ENCODE data around the gene CSPG4.
"Not testable (repeated sequence)": the region's sequence is repeated elsewhere in the genome, so short reads cannot be mapped to it uniquely, and the experiment has no call there.

The CSPG4 gene

DNA sequence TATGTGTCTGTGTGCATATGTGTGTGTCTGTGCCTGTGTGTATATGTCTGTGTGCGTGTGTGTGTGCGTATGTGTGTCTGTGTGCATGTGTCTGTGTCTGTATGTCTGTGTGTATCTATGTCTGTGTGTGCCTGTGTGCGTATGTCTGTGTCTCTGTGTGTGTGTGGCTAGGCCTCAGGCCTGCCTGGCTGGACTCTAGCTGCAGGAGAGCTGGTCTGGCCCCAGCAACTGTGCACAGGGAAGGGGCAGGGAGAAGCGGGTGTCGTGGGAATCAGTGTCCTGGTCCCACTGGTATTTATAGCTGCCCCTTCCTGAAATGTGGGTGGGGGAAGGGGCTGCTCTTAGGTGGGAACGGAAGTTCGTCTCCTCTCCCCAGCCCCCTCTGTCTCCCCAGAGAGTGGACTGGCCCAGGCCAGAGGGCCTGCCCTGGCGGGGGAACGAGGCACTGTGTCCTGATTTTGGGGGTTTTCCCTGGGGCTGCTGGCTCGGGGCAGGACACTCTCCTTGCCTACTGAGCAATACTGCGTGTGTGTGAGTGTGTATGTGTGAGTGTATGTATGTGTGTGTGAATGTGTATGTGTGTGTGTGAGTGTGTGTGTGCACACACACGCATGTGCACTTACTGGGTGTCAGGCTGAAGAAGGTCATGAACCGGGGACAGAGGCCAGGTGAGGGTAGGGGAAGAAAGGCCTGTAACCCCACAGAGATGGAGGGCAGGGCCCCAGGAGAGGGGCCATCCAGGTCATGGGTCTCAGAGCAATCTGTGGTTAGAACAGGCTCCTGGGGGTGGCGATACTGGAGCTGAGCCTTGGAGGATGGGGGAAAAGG is 6.6 kb downstream of the CSPG4 start:
- no peak for DNase-seq (ENCODE audit: low read depth in 2 of 2, low spot score in 1 of 2)

DNA sequence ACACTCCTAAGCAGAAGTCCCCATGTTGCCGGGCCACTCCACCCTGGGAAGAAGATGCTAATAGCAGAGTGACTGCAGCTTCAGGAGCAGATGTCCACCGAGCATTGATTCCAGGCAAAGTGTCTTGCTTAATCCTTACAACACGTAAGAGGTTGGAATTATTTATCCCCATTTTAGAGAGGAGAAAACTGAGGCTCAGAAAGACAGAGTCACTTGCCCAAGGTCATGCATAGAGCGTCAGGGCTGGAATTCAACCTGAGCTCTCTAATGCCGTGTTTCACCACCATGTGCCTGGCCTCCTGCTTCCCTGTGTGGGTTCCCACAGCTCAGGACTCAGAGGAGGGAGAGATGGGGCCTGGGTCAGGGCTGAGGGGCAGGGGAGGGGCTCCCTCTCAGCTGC is 7.3 kb downstream of the CSPG4 start:
- DNase-seq (ENCODE audit: low read depth in 2 of 2, low spot score in 1 of 2) = not testable (repeated sequence)

DNA sequence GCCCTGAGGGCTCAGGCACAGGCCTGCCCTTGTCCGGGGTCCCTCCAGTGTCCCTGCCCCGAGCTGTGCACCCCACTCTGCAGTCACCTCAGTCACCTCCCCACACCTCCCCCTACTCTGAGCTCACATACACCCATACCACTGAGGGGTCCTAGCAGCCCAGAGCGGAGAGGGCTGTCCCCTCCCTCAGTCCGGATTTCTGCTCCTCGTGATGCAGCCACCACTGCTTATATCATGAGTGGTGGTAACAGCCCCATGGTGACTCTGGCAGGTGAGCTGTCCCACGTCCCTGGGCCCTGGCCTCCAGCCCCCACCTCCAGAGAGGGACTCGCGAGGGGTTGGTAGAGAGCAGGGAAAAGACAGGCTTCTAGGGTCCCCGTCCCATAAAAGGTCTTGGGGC is 8.0 kb downstream of the CSPG4 start:
- DNase-seq (ENCODE audit: low read depth in 2 of 2, low spot score in 1 of 2) = no peak

DNA sequence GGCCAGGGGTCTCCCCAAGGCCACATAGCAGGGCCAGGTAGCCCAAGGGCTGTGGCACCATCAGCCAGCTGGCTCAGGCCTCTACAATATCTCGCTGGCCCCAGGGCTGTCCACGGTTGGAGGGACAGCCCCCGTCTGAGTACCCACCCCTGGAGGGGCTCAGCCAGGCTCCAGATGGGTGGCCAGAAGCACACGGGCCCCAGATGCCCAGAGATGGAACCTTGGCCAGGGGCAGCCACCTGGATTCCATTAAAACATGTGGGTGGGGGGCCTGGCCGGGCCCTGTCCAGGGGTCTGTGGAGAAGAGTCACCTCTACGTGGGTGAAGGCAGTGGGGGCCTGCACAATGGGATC is 8.4 kb downstream of the CSPG4 start:
- DNase-seq (ENCODE audit: low read depth in 2 of 2, low spot score in 1 of 2) = no peak

DNA sequence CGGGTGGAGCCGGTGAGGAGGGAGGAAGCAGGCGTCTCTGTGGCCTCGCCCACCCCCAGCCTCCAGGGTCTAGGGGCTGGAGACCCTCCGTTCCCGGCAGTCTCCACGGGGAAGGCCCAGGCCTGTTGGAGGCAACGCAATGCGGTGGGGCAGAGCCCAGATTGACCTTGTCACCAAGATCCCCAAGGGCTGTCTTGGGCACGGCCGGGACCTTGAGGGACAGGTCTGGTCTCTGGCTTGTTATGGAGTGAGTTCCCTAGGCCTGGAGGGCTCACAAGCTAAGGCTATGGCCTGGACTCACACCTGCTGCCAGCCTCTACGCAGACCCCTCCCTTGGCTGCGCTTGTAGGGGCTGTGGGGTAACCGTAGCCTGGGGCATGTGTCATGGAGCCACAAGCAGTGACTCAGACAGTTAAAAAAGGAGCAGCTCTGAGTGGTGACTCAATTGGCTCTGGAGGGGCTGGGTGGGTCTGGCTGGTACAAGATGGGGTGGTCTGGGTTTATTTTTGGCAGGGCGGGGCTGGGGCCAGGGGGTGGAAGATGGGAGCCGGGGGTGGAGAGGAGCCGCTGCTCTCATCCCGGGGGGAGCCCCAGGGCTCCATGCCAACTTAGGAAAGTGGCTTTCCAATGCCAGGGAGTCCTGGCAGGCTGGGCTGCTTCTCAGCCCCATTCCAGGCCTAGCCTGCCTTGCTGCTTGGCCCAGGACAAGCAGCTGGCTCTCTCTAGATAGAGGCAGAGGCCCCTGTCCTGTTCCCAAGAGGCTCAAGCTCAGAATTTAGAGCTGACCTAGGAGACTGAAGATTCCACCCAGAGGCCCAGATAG is 9.0 kb downstream of the CSPG4 start:
- DNase-seq (ENCODE audit: low read depth in 2 of 2, low spot score in 1 of 2) = not testable (repeated sequence)

DNA sequence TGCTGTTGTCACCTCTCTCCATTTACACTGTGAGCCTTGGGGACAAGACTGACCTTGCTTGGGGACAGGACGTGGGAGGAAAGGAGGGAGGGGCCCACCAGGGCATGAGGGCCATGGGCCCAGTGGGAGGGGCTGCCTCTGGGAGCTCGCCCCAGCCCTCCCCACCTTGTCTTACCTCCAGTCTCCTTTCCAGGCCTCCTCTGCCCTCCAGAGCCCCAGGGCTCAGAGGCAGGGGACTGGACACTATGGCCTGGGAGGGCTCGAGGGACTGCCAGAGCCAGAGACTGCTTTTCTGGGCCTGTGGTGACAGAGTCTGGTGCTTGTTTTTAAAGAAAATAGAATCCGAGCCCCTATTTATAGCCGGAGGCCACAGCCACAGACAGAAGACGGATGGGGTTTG is 10.2 kb downstream of the CSPG4 start:
- DNase-seq (ENCODE audit: low read depth in 2 of 2, low spot score in 1 of 2) = no peak

DNA sequence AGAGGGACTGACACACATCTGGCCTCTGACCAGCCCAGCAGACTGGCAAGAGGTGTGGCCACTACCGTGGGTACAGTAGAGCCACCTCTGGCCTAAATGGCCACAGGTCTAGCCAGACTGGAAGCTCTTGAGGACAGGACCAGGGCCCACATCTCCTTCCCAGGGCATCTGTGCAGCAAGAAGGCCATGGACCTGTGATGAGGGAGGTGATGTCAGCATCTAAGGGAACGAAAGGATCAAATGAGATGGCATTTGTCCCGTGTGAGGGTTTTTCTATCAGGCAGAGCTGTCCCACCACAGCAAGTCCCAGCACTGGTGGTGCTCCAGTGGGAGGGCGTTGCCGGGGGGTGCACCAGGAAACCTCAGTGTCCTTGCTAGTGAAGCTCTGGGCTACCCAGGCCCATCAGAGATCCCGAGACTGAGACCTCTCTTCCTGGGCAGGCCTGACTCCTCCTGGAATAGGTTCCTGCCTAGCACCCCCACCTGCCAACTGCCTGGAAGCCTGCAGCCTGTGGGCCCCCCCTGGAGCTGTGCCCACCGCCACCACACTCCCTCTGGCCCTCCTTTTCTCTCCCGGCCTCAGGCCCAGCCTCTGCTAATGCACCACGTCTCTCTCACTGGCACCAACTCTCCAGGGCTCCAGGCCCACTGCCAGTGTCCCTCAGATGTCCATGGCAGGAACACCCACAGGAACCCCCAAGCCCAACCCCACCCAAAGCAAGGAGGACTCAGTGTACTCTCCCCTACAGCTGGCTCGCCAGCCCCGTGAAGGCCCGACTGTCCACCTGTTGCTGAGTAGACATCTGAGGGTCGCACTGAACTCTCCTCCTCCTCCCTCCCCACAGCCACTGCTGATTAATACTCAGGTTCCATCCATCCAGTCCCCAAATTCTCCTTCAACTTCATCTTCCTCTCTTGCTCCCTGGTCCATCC is 11.3 kb downstream of the CSPG4 start:
- DNase-seq (ENCODE audit: low read depth in 2 of 2, low spot score in 1 of 2) = not testable (repeated sequence)

DNA sequence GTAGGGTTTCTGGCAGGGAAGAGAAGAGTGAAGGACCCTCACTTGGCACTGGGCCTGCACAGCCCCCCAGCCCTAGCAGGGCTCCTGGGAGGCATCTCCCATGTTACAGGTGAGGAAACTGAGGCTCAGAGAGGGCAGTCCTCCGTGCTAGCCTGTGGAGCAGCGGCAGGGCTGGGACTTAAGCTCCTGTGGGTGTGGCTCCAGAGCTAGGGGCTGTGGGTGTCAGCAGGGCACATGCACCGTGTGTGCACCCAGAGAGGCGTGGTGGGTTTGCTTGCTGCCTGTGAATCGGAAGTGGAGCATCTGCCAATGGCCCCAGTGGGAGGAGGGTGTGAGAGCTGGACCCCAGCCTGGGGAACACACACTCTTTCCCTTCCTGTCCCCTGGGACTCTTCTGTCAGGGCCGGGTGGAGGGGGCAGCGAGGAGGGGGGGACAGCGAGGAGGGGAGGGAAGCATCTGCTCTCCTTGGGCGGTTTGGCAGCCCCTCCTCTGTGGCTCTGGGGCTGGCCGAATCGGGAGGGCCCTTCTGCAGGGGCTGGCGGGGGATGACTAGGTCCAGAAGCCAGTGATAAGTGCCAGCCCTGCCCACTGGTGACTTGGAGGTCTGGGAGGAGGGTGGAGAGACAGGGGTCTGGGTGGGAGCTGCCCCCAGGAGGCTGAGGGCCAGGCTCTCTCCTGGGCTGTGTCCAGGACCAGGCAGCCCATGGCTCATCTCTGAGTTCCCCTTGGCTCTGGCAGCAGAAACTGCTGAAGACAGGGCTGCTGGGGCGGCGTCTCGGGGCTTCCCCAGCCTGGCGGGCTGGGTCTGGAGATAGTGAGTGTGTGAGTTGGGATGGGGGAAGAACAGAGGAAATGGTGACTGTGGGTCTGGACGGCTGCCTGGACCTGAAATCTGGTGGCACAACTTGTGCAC is 12.4 kb downstream of the CSPG4 start:
- not testable (repeated sequence) for DNase-seq (ENCODE audit: low read depth in 2 of 2, low spot score in 1 of 2)

DNA sequence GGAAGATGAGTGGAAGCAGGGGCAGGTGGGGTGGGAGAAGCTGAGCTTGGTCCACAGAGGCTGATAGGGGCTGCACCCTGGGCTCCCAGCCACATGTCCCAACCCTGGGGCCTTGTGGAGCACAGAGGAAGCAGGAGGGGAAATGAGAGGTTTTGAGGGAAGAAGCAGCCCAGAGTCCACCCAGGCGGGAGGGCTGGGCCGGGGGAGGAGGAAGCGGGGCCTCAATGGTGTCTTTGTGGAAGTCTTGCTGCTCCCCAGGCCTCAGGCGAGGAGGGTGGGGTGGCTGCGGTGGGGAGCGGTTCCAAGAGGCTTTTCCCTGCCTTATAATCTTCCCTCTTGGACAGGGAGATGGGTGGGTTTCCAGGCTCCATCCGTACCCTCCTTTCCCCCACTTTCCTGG is 13.1 kb downstream of the CSPG4 start:
- DNase-seq (ENCODE audit: low read depth in 2 of 2, low spot score in 1 of 2) = not testable (repeated sequence)

DNA sequence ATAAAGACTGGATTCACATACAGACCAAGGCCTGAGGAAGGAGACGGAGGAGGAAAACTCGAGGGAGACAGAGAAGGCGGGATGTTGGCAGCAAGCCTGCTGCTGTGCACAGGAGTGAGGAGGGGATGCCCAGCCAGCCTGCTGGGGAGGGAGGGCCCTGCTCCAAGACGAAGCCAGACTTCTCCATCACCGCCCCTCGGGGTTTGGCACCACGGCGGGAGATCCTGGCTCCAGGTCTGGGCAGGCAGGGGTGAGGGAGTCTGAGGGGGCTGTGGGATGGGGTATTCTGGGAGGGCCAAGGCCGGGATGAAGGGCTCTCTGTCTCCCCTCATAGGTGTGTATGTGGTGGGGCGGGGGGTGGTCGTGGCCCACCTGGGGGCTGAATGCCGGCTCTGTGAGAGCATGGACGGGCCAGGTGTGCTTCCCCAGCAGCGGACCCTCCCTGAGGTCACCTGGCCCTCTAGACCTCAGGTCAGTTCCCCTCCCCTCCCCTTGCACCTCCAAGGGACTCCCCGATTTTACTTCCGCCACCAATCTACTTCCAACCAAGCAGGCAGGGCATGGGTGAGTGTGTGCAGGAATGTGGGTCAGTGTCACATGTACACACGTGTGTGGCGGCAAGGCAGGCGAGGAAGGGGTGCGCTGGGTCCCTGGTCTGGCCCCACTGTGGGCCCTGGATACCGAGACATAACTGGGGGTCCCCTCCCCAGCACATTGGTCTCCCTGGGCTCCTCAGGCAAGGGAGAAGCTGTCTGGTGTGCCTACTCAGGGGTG is 14.5 kb downstream of the CSPG4 start:
- not testable (repeated sequence) for DNase-seq (ENCODE audit: low read depth in 2 of 2, low spot score in 1 of 2)

DNA sequence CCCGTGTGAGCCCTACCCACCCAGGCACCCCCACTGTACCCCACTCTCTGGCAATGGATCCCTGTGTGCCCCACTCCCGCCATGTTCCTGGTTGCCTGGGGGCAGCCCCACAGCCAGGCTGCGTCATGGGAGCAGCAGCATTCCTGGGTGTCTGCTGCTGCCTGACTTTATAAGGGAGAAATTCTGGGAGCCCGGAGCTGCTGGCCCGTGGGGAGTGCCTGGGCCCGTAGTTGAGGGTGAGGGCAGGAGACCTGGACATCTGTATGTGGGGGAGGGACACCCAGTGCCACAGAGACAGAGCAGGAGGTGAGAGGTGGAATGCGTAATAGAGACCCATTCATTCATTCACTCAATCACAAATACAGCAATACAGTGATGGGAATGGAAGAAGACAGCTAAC is 15.1 kb downstream of the CSPG4 start:
- DNase-seq (ENCODE audit: low read depth in 2 of 2, low spot score in 1 of 2) = no peak

DNA sequence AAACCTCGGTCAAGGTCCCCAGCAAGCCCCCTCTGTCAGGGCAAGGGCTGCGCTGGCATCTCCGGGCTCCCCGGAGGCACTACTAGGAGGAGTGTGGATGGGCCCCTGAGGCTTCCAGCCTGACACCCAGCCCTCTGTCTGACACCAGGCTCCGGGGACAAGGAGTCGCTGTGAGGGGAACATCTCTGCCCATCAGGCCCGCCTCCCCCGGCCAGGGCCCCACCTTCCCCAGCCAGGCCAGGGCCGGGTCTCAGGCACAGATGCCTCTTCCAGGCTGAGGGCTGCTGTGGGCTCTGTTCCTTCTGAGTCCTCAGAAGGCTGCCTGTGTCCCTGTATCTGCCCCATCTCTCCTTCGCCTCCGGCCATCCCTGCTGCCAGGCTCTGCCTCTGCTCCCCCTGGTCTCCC is 15.8 kb downstream of the CSPG4 start:
- no peak for DNase-seq (ENCODE audit: low read depth in 2 of 2, low spot score in 1 of 2)

DNA sequence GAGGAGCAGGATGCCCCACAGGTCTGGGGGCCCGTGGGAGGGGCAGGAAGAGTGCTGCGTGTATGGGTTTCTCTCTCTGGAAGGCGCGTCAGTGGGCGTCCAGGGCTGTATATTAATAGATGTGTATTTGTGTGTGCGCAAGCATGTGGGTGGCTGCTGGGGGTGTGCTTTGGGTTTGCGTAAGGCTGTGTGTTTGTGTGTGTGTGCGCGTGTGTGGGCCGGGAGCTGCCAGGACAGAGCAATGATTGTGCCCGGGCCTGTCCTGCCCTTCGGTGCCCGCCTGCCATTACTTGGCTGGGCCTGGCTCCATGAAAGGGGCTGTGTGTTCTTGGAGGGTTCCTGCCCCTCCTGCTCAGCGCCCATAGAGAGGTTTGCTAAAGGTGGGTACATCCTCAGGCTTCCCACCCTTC is 16.3 kb downstream of the CSPG4 start:
- no peak for DNase-seq (ENCODE audit: low read depth in 2 of 2, low spot score in 1 of 2)

DNA sequence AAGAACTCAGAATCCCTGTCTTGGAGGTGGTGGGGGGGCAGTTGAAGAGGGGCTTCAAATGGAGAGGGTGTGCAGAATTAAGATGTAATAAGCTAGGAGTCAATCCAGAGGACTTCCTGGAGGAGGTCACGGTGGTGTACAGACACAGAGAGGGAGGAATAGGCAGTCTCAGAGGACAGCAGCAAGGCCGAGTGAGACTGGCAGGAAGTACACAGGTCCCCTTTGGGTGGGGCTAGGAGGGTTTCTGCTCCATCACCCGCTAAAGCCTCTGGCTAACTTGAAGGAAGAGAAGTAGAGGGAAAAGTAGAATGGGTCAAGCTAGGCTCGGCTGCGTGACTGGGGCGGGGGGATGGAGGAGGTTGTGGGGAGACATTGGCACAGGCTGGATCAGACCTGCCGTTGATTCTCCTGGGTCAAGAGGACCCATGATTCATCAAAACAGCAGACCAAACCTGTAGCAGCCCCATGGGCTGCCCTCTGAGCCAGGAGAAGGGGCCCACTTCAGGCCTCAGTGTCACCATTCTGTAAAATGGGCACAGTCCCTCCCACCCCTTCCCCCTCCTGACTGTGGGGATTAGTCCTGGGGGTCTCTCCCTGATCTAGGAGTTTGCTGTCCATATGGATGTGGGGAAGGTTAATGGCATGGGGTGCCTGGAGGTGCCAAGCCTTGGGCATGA is 16.9 kb downstream of the CSPG4 start:
- DNase-seq (ENCODE audit: low read depth in 2 of 2, low spot score in 1 of 2) = no peak

DNA sequence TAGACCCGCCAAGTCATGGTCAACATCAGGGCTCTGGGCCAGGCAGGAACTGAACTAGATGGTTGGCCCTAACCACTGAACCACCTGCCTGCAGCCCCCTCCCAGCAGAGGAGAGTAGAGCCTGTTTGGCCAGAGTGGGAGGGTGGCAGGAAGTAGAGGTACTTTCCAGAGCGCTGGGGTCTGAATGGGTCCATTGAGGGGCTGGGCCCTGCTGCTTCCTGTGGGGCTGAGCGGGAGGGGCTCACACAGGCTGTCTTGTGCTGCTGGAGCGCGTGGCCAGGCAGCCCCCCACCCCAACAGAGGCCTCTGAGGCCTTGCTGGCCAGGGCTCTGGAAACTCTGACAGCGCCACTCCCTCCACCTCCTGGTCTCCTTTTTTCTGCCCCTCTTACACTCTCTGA is 17.4 kb downstream of the CSPG4 start:
- no peak for DNase-seq (ENCODE audit: low read depth in 2 of 2, low spot score in 1 of 2)

DNA sequence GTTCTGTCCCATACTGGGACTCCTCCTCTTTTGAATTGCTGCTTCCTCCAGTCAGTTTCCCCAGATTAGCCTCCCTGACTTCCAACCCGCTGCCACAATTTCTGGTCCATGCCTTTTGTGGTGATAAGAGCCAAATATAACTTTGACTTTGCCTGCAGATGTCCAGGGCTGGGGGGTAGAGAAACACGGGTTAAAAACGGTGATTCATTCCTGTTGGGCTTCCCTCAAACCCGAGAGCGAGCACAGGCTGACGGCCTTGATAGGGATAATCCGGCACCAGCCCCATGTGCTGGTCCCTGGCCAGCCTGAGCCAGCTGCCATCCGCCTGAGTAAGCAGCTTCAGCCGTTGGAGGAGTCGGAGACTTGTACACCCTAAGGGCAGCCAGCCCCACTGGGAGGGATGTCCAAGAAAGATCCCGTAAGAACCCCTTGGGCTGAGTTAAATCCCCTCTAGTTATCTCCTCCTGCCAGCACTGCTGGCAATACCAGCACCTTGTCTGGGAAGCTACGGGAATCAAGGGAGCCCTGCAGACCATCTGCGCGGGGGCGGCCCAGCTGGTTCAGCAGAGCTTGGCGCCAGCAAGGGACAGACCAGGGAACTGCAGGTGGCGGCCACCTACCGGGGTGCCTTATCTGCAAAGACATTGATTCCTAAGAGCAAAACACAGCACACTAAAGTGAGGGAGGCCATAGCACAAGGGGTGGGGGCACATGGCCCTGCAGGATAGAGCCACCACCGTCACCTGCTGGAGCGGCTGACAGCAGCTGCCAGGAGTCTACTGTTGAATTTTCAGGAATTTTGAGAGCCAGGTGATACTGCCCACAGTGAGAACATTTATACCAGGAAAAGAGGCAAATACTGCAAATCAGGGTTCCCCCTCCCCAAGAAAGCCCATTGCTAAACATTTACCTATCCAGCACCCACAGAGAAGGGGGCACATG is 18.1 kb downstream of the CSPG4 start:
- DNase-seq (ENCODE audit: low read depth in 2 of 2, low spot score in 1 of 2) = no peak

DNA sequence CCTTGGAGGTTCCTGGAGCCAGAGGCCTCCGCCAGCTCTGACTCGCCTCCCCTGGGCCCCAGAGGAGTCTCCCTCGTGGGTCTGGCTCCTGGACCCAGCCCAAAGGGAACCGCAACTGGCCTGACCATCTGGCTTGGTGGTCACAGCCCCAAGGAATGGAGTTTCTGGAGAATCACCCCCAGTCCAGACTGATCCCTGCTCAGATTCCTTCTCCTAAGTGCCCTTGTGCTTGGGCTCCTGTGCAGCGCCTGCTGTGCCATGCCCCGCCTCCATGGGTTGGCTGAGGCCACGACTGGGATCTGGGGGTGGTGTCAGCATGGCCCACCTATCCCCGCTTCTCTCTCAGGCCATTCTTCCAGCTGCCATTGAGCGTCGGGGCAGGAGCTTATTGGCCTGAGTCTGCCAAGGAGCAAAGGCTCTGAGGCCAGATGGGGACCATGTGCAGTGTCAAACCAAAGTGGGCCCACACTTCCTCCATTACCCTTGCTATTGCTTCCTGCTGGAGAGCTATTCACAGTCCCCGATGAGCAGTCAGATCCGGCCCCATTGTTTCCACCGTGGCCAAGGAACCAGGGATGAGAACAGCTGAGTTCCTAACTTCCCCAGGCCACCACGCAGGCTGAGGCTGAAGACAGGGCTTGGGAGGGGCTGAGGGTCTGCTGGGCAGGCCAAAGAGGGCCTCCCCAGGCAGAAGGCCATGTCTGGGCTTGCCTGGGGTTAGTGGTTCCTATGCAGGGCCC is 19.0 kb downstream of the CSPG4 start:
- DNase-seq (ENCODE audit: low read depth in 2 of 2, low spot score in 1 of 2) = no peak

Measured in stimulated activated CD8-positive, alpha-beta memory T cell treated with anti-CD3 and anti-CD28 coated beads, Interleukin-4, amount 100 ng/mL, for 4 hours (primary cell).